Pancreas (tissue), 10 donors: Measurements from ENCODE around the gene EFHC1. TPM values are rescaled to one million over a fixed set of nuclear protein-coding genes. Genes with fewer than 3 reads are reported as not detected.

Experiments used
- ATAC-seq, 4 donors: fragments of 200-7000 bp; cut with Tn5 transposase; one replicate each; pipeline versions ENCODE4 v1.8.0 to v1.9.1; 2020; ENCODE audit warnings: mild to moderate bottlenecking in 4 of 4, moderate library complexity in 4 of 4
- DNase-seq, 6 donors: peaks; one replicate each; pipeline ENCODE4 v3.0.0-alpha.2; 2020
- FAIRE-seq: peaks from 2 replicates; lab custom pipeline; 2012; peaks lifted over from hg19 to GRCh38; lab: Jason Lieb, UNC
- H3K27ac ChIP-seq, 4 donors: fragments of 200-600 bp; sonication (generic); 1 replicate in 3 of 4; 2 replicates in 1 of 4; pipeline versions ENCODE4 v1.5.0 to v1.8.0; 2020
- H3K27me3 ChIP-seq, 4 donors: fragments of 200-600 bp; one replicate each; pipeline ENCODE4 v1.8.0; 2021
- H3K36me3 ChIP-seq, 3 donors: fragments of 200-600 bp; sonication (generic) in 1 of 3; one replicate each; pipeline versions ENCODE4 v1.5.0 to v1.8.0; 2020 to 2021
- H3K4me1 ChIP-seq, 3 donors: fragments of 200-600 bp; one replicate each; pipeline ENCODE4 v1.8.0; 2021
- H3K4me3 ChIP-seq, 4 donors: fragments of 200-600 bp; sonication (generic) in 2 of 4; one replicate each; pipeline versions ENCODE4 v1.5.0 to v1.8.0; 2020 to 2021
- H3K9me3 ChIP-seq, 4 donors: fragments of 200-600 bp; one replicate each; pipeline ENCODE4 v1.8.0; 2021
- WGBS, 2 donors: extraction: QIAGEN DNeasy Blood & Tissue Kit; methylation state at CpG; one replicate each; pipeline ENCODE4 v1.1.7; 2013; 5-methylcytosine and 5-hydroxymethylcytosine counted together
- intact Hi-C, 3 donors: fragments of 100-400 bp; cut with DNase I; formaldehyde crosslinking; loops; one replicate each; pipeline versions ENCODE4 v1.11.1 to v1.14.2; 2022
- polyA plus RNA-seq, 2 donors: library from polyadenylated mRNA; stranded (reverse); fragments of 200-250 nt; gene quantifications; one replicate each; pipeline ENCODE4 v1.2.3, GENCODE V29; 2013
- total RNA-seq, 6 donors: library from RNA; stranded (reverse); fragmentation: NEBNext Ultra II Directional in 4 of 6; extraction: Animal tissue kit (Norgen Biotek cat#: 25700) in 4 of 6; gene quantifications; one replicate each; pipeline versions ENCODE4 v1.2.1 to v1.2.4, GENCODE V29; 2021 to 2023
- TF ChIP-seq, protein P1 (sequence below), 4 donors: fragments of 200-600 bp; sonication (generic) in 3 of 4; IDR thresholded peaks; one replicate each; pipeline versions ENCODE4 v1.5.0 to v1.8.0; 2021; ENCODE audit warnings: antibody characterized with exemption in 4 of 4
- donor health status: healthy with polysubstance abuse.
- donor health status: DM: no; HTN: no; CAD: no; lungs with moderate emphysema.
- donor health status: DM: no; HTN: no; CAD: no.
- donor health status: control.
- donor health status: control.
- donor health status: Bipolar disorder and iron deficiency.
- donor health status: DM: yes; HTN: yes; CAD: no.
- donor health status: DM: no; HTN: no; CAD: no.
- donor health status: DM: no; HTN: no; CAD: no.
- donor health status: DM: yes; HTN: yes; CAD: no.

EFHC1 gene
- total and polyA plus RNA-seq, 8 donors, result 5.5 to 39.0 (median 10.4) TPM

DNA sequence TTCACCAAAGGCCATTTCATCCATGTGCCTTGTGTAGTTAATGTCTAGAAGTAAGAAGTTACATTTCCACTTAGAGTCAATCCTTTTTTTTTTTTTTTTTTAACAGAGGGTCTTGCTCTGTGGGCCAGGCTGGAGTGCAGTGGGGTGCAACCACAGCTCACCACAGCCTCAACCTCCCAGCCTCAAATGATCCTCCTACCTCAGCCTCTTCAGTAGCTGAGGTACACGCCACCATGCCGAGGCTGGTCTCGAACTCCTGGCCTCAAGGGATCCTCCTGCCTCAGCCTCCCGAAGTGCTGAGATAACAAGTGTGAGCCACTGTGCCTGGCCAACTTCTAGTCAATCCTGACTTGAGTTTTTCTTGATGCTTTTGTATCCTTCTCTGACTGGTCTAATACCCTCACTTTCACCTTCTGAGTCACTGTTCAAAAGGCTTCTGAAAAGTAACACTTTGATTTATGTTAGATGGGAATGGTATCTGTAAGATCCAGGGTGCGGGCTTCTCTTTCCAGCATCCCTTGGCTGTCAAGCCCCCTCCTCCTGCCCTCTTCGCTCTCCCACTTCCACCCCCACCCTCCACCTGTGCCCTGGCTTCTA is 134.6 kb downstream of the EFHC1 start:
- Histone ChIP-seq H3K4me3 (no peak overlapping the region), H3K9me3 (no peaks in the 10 kb centered on the region), H3K27ac (no peak overlapping the region), H3K4me1 (peaks cover 5 to 25% (median 7%) of the 10 kb centered on the region in 3 donors), H3K36me3 (no peaks in the 10 kb centered on the region), H3K27me3 (no peaks in the 10 kb centered on the region)
- no peak for DNase-seq
- intact Hi-C loops, result no loop called here
- no peak for FAIRE-seq
- no peak for ATAC-seq
- WGBS, 2 donors, result 96 to 97% methylated on average over 6 of the region's 6 CpGs
- TF ChIP-seq, protein P1, sequence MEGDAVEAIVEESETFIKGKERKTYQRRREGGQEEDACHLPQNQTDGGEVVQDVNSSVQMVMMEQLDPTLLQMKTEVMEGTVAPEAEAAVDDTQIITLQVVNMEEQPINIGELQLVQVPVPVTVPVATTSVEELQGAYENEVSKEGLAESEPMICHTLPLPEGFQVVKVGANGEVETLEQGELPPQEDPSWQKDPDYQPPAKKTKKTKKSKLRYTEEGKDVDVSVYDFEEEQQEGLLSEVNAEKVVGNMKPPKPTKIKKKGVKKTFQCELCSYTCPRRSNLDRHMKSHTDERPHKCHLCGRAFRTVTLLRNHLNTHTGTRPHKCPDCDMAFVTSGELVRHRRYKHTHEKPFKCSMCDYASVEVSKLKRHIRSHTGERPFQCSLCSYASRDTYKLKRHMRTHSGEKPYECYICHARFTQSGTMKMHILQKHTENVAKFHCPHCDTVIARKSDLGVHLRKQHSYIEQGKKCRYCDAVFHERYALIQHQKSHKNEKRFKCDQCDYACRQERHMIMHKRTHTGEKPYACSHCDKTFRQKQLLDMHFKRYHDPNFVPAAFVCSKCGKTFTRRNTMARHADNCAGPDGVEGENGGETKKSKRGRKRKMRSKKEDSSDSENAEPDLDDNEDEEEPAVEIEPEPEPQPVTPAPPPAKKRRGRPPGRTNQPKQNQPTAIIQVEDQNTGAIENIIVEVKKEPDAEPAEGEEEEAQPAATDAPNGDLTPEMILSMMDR (IDR thresholded peaks at IDR 0.05), result no peak

DNA sequence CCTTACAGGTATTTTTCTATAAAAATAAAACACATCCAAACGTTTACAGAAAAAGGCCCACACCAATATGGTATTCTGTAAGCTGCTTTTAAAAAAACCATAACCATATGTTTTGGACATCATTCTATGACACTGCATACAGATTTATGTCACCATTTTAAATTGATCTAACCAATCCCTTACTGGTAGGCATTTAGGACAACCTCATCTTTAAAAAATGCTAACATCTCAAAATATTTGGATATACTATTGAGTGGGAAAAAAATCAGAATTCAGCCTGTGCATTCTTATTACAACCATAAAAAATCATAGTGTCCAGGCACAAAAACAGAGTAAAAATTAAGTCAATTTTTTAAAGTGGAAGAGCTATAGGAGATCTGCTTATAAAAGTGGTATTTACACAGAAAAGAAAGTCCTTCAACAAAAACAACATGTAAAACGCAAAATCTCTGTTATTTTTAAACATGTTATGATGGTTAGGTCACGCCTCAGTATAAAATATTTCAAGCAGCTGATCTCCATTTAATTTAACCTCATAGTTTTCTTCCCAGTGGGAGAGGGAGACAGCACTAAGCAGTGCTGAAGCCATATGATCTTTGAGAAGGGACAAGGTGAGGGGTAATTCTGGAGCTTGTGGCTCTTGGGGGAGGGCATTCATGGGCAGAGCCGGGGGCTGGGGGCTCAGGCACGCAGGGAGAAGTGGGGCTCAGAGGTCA is 135.5 kb downstream of the EFHC1 start:
- 78 to 90% methylated on average over 5 of the region's 5 CpGs for WGBS, 2 donors
- FAIRE-seq (no peak), ATAC-seq (no peak), DNase-seq (no peak)
- Histone ChIP-seq H3K27ac (no peak overlapping the region), H3K4me1 (peaks cover 5 to 18% (median 7%) of the 10 kb centered on the region in 3 donors), H3K9me3 (no peaks in the 10 kb centered on the region), H3K36me3 (no peaks in the 10 kb centered on the region), H3K27me3 (no peaks in the 10 kb centered on the region), H3K4me3 (no peak overlapping the region)
- TF ChIP-seq, protein P1 (IDR thresholded peaks at IDR 0.05), result no peak
- intact Hi-C loops, result no loop called here

DNA sequence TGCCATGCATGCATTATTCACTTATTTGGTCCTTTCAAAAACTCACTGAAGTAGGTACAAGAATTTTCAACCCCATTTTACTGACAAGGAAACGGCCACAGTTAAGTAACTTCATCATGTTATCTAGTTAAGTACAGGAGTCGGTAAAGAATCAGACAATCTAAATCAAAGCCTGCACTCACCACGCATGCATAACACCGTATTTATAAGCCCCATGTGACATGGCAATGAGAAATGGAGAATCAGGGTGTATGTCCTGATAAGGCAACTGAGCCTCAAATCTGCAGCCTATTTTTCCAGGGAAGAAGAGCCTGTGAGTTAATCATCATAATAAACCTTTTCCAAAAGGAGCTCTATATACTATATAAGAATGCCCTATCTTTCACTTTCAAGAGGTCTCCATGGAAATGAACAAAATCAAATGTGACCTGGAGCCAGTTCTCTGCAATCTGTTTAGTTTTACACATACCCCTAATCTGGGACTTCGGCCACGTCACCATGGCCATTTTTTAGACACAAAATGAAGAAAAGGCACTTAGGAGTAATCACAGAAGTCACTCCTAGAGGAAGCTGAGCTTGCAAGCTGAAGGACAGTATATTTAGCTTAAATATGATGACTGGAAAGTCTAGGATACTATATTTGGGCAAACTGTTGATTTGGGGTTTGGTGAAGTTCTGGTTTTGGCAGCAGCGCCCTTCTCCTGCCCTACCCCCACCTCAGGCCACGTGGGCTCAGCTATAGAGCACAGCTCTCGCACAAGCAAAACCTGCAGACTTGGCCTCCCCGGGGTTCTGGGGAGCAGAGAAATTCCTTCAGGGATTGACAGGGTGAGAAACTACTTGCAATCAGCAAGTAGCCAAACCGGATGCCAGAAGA is 137.5 kb downstream of the EFHC1 start:
- intact Hi-C loops, result no loop called here
- ATAC-seq (peak in 1 of 4 donors; percentile 21), DNase-seq (no peak), FAIRE-seq (no peak)
- H3K27me3 ChIP-seq, result no peaks in the 10 kb centered on the region
- TF ChIP-seq, protein P1 (IDR thresholded peaks at IDR 0.05), result no peak
- H3K4me3 ChIP-seq, result no peak overlapping the region
- H3K36me3 ChIP-seq, result no peaks in the 10 kb centered on the region
- 75 to 80% methylated on average over 11 of the region's 11 CpGs for WGBS, 2 donors
- peaks cover 0 to 3% (median 0%) of the 10 kb centered on the region in 3 donors for H3K4me1 ChIP-seq
- H3K9me3 ChIP-seq, result no peaks in the 10 kb centered on the region
- H3K27ac ChIP-seq, result no peak overlapping the region

DNA sequence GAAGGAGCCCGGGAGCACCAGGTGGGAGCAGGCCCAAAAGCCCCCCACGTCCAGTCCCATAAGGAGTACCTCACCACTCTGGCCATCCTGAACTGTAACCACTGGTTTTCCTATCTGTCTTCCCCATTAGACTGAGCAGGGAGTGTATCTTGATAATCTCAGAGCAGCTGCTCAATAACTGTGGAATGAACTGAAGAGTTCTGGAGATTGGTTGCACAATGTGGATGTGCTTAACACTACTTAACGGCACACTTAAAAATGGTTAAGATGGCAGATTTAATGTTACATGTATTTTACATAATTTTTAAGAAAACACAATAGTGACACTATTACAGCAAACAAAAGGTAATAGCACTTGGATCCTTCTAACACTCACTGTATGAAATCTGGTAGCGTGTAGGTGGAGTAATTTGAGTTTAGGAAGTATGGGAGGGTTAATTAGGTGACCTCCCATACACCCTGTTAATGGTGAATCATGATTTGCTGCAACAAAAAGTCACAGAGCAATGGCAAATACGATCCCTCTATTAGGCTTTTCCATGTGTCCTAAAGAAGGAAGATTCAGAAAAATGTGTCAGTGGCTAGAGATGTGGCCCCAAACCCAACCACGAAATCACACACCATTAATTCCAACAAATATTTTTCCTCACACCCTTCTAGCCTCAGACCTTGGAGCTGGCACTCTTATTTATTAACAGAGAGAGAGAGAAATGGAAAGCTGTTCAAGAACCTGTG is 138.3 kb downstream of the EFHC1 start:
- no peak for DNase-seq
- Histone ChIP-seq H3K9me3 (no peaks in the 10 kb centered on the region), H3K4me3 (no peak overlapping the region), H3K4me1 (peaks cover 0 to 3% (median 0%) of the 10 kb centered on the region in 3 donors), H3K27me3 (no peaks in the 10 kb centered on the region), H3K36me3 (no peaks in the 10 kb centered on the region), H3K27ac (no peak overlapping the region)
- intact Hi-C loops, result no loop called here
- peak in 1 of 4 donors; percentile 17 for ATAC-seq
- no peak for FAIRE-seq
- TF ChIP-seq, protein P1 (IDR thresholded peaks at IDR 0.05), result no peak
- 80 to 83% methylated on average over 6 of the region's 6 CpGs for WGBS, 2 donors
